Mammary epithelial cell (primary cell): ENCODE data around the gene CPSF4.

Experiments
- CTCF ChIP-seq, 2 donors: IDR thresholded peaks in 1 of 2; conservative IDR thresholded peaks in 1 of 2; 2 replicates each; pipeline ENCODE4 v1.5.1; 2011 to 2012; ENCODE audit warnings: inconsistent platforms in 2 of 2, low read length in 2 of 2, mild to moderate bottlenecking in 2 of 2, control low read depth in 1 of 2, low read depth in 1 of 2; ENCODE audit not compliant: insufficient read depth in 1 of 2; ENCODE audit errors: extremely low read depth in 1 of 2
- EZH2 ChIP-seq: IDR thresholded peaks from 2 replicates; pipeline ENCODE4 v1.6.1; 2012; ENCODE audit warnings: low read length, inconsistent platforms, borderline replicate concordance

DNA sequence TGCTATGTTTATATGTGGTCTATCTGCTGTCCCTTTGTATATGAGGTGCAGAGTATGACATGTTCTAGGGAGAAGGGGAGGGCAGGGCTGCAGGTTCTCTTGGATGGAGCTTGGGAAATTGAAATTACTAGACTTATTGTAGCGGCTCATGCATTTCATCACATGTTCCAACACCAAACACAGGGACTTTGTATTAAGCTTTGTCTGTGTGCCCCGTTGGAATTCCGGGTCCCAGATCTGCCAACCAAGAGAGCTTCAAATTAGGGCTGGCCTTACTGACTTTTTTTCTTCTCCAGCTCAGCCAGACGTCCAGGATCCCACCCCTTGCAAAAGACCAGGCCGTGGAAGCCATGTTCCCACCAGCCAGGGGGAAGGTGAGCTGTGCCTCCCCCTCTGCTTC, 37.4 kb downstream of the CPSF4 start:
- TF ChIP-seq CTCF (conservative IDR thresholded peaks at IDR 0.05 in 1 of 2, IDR thresholded peaks at IDR 0.05 in 1 of 2; ENCODE audit: extremely low read depth in 1 of 2, insufficient read depth in 1 of 2, low read depth in 1 of 2, low read length in 2 of 2) (no peak), EZH2 (no peak)
